Trophoblast cell (in vitro differentiated cells and primary cell): ENCODE measurements around the gene L3MBTL4.

ENCODE experiments used
- DNase-seq, 2 donors: peaks; one replicate each; pipeline ENCODE4 v3.0.0-alpha.2; 2016
- H2AFZ ChIP-seq: 2 replicates; pipeline ENCODE4 v1.6.1; 2013; ENCODE audit warnings: low read length, moderate library complexity, mild to moderate bottlenecking; ENCODE audit not compliant: insufficient read depth, poor library complexity
- H2AK5ac ChIP-seq: 2 replicates; pipeline ENCODE4 v1.6.1; 2013; ENCODE audit warnings: mild to moderate bottlenecking, low read length
- H2BK120ac ChIP-seq: 2 replicates; pipeline ENCODE4 v1.6.1; 2013; ENCODE audit warnings: low read length, mild to moderate bottlenecking, moderate library complexity; ENCODE audit not compliant: insufficient read depth, poor library complexity
- H2BK12ac ChIP-seq: 2 replicates; pipeline ENCODE4 v1.6.1; 2013; ENCODE audit warnings: mild to moderate bottlenecking, low read length, moderate library complexity
- H2BK5ac ChIP-seq: 2 replicates; pipeline ENCODE4 v1.6.1; 2013; ENCODE audit warnings: low read length, low read depth, moderate library complexity, mild to moderate bottlenecking; ENCODE audit not compliant: poor library complexity
- H3K14ac ChIP-seq: 2 replicates; pipeline ENCODE4 v1.6.1; 2013; ENCODE audit warnings: mild to moderate bottlenecking, low read length
- H3K18ac ChIP-seq: 2 replicates; pipeline ENCODE4 v1.6.1; 2013; ENCODE audit warnings: mild to moderate bottlenecking, low read length
- H3K23ac ChIP-seq: 2 replicates; pipeline ENCODE4 v1.6.1; 2013; ENCODE audit warnings: low read length
- H3K27ac ChIP-seq: 2 replicates; pipeline ENCODE4 v1.5.1; 2013; ENCODE audit warnings: low read depth, mild to moderate bottlenecking, inconsistent platforms, low read length, moderate library complexity
- H3K27me3 ChIP-seq: 2 replicates; pipeline ENCODE4 v1.6.1; 2013; ENCODE audit warnings: inconsistent platforms, mild to moderate bottlenecking, low read length, moderate library complexity; ENCODE audit not compliant: insufficient read depth
- H3K36me3 ChIP-seq, 2 experiments: 1 replicate in 1 of 2; 2 replicates in 1 of 2; pipeline ENCODE4 v1.6.1; 2013; ENCODE audit warnings: low read length in 2 of 2, mild to moderate bottlenecking in 2 of 2, moderate library complexity in 1 of 2; ENCODE audit not compliant: insufficient read depth in 2 of 2, control insufficient read depth in 1 of 2
- H3K4ac ChIP-seq: 2 replicates; pipeline ENCODE4 v1.6.1; 2013; ENCODE audit warnings: low read depth, mild to moderate bottlenecking, low read length, moderate library complexity
- H3K4me1 ChIP-seq, 2 experiments: 1 replicate in 1 of 2; 2 replicates in 1 of 2; pipeline ENCODE4 v1.6.1; 2013; ENCODE audit warnings: low read length in 2 of 2, mild to moderate bottlenecking in 2 of 2, moderate library complexity in 1 of 2; ENCODE audit not compliant: insufficient read depth in 2 of 2, control insufficient read depth in 1 of 2
- H3K4me2 ChIP-seq: 2 replicates; pipeline ENCODE4 v1.6.1; 2013; ENCODE audit warnings: inconsistent platforms, mild to moderate bottlenecking, low read length, moderate library complexity
- H3K4me3 ChIP-seq: 2 replicates; pipeline ENCODE4 v1.5.1; 2013; ENCODE audit warnings: mild to moderate bottlenecking, low read depth, low read length, inconsistent platforms
- H3K79me1 ChIP-seq: one replicate; pipeline ENCODE4 v1.6.1; 2013; ENCODE audit warnings: low read length
- H3K79me2 ChIP-seq: 2 replicates; pipeline ENCODE4 v1.6.1; 2013; ENCODE audit warnings: low read length, mild to moderate bottlenecking; ENCODE audit not compliant: control insufficient read depth, insufficient read depth, poor library complexity
- H3K9ac ChIP-seq: 2 replicates; pipeline ENCODE4 v1.6.1; 2013; ENCODE audit warnings: mild to moderate bottlenecking, low read length
- H3K9me3 ChIP-seq: 2 replicates; pipeline ENCODE4 v1.6.1; 2013; ENCODE audit warnings: low read depth, mild to moderate bottlenecking, control low read depth, inconsistent platforms, low read length; ENCODE audit not compliant: insufficient read depth
- H4K12ac ChIP-seq: 2 replicates; pipeline ENCODE4 v1.6.1; 2013; ENCODE audit warnings: low read depth, mild to moderate bottlenecking, low read length, moderate library complexity
- H4K8ac ChIP-seq: 2 replicates; pipeline ENCODE4 v1.6.1; 2013; ENCODE audit warnings: low read depth, mild to moderate bottlenecking, low read length, moderate library complexity
- H4K91ac ChIP-seq: one replicate; pipeline ENCODE4 v1.6.1; 2013; ENCODE audit warnings: low read depth, mild to moderate bottlenecking, low read length, moderate library complexity
- WGBS: extraction: QIAGEN DNeasy Blood & Tissue Kit; methylation state at CpG from one replicate; pipeline ENCODE4 v1.1.7; 2013; ENCODE audit warnings: missing lambda C conversion rate; ENCODE audit not compliant: insufficient read length, insufficient coverage; ENCODE audit errors: extremely low coverage; 5-methylcytosine and 5-hydroxymethylcytosine counted together

The L3MBTL4 gene

DNA sequence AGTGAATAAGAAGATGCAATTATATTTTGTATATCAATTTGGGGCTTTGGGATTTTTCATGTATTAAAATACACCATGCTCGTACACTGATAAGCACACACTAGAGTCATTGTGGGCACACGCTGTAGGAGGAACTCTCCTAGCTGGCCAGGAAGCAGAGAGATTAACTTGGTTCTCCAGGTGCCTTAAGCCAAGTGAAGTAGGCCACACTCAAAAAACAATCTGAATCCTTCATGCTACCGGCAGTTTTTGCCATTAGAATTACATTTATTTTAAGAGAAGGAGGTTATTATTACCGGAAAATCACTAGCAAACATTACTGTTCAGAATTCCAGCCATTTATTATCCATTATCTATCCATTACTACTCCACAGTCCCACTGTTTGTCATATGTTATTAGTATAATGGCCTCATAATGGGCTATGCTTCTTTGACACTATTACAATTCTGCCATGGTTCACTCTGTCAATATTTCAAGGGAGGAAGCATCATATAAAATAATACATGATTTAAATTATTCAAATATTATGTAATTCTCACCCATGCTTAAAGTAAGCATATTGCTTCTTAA lies 214.4 kb downstream of the L3MBTL4 start:
- Histone ChIP-seq H3K79me1 (no peaks in the 10 kb centered on the region), H3K9me3 (no peaks in the 10 kb centered on the region), H3K14ac (no peak overlapping the region), H2BK5ac (no peak overlapping the region), H3K9ac (no peak overlapping the region), H3K4me3 (no peak overlapping the region), H3K23ac (no peak overlapping the region), H3K18ac (no peak overlapping the region), H3K27me3 (no peaks in the 10 kb centered on the region), H3K4me1 (peaks cover 0 to 9% of the 10 kb centered on the region in 2 experiments), H2AFZ (no peak overlapping the region), H4K8ac (no peak overlapping the region), H2AK5ac (no peak overlapping the region), H4K12ac (no peak overlapping the region), H2BK12ac (no peak overlapping the region), H4K91ac (no peak overlapping the region), H2BK120ac (no peak overlapping the region), H3K4ac (no peak overlapping the region), H3K27ac (no peak overlapping the region), H3K36me3 (no peaks in the 10 kb centered on the region), H3K4me2 (no peak overlapping the region), H3K79me2 (no peaks in the 10 kb centered on the region)
- DNase-seq = no peak
- WGBS = no CpG with 5 or more reads among the region's 4 CpGs

DNA sequence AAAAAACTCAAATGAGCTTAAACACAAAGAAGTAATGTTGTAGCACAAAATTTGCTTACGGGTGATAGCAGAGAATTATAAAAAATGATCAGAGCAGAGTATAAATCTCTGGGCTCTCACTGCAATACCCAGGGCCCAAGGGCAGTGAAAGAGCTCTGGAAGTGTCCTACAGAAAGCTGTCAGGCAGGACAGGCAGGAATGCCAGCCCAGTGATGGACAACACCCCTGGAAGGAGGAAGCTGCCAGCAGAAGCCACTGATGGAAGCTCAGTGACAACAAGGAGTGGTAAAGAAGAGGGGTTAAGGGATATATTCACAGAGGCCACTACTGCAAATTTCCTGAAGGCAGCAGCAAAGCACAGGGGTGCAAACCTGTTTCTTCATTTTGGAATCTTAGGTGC lies 214.9 kb downstream of the L3MBTL4 start:
- peak in 1 of 2 donors; percentile 47 for DNase-seq
- H4K91ac ChIP-seq = no peak overlapping the region
- no CpG with 5 or more reads among the region's 1 CpG for WGBS
- H3K27ac ChIP-seq = no peak overlapping the region
- H3K23ac ChIP-seq = no peak overlapping the region
- H4K12ac ChIP-seq = no peak overlapping the region
- H3K79me2 ChIP-seq = no peaks in the 10 kb centered on the region
- H2BK12ac ChIP-seq = no peak overlapping the region
- H3K4ac ChIP-seq = no peak overlapping the region
- no peak overlapping the region for H2BK5ac ChIP-seq
- H3K36me3 ChIP-seq = no peaks in the 10 kb centered on the region
- no peak overlapping the region for H2AK5ac ChIP-seq
- H3K18ac ChIP-seq = no peak overlapping the region
- peaks cover 0 to 9% of the 10 kb centered on the region in 2 experiments for H3K4me1 ChIP-seq
- no peak overlapping the region for H3K4me3 ChIP-seq
- H3K27me3 ChIP-seq = no peaks in the 10 kb centered on the region
- no peaks in the 10 kb centered on the region for H3K9me3 ChIP-seq
- no peak overlapping the region for H2BK120ac ChIP-seq
- no peaks in the 10 kb centered on the region for H3K79me1 ChIP-seq
- no peak overlapping the region for H3K14ac ChIP-seq
- no peak overlapping the region for H3K9ac ChIP-seq
- no peak overlapping the region for H4K8ac ChIP-seq
- H3K4me2 ChIP-seq = no peak overlapping the region
- no peak overlapping the region for H2AFZ ChIP-seq

DNA sequence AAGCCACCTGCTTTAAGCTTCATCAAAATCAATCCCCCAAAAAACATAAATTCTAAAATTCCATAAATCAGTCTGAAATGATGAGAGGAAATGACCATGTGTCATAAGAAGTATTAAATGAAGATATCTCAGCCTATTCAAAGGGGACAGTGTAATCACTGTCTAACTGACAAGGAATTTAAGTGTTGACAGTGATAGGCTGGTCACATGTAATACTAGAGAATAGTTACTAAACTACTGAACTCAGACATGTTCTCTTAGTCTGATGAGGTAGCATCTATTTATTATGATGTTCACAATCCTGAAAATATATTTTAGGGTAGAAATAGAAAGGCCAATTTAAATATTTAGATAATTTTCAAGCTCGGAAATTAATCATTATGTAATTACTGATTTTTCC lies 216.1 kb downstream of the L3MBTL4 start:
- Histone ChIP-seq H3K9ac (no peak overlapping the region), H2BK12ac (no peak overlapping the region), H3K23ac (no peak overlapping the region), H2AK5ac (no peak overlapping the region), H3K79me2 (no peaks in the 10 kb centered on the region), H3K4ac (no peak overlapping the region), H4K12ac (no peak overlapping the region), H3K18ac (no peak overlapping the region), H3K4me1 (peaks cover 0 to 9% of the 10 kb centered on the region in 2 experiments), H3K27ac (no peak overlapping the region), H3K4me2 (no peak overlapping the region), H3K36me3 (no peaks in the 10 kb centered on the region), H4K91ac (no peak overlapping the region), H3K9me3 (no peaks in the 10 kb centered on the region), H3K14ac (no peak overlapping the region), H2AFZ (no peak overlapping the region), H3K79me1 (no peaks in the 10 kb centered on the region), H3K27me3 (no peaks in the 10 kb centered on the region), H4K8ac (no peak overlapping the region), H2BK5ac (no peak overlapping the region), H2BK120ac (no peak overlapping the region), H3K4me3 (no peak overlapping the region)
- WGBS = no CpG with 5 or more reads among the region's 1 CpG
- DNase-seq = no peak

DNA sequence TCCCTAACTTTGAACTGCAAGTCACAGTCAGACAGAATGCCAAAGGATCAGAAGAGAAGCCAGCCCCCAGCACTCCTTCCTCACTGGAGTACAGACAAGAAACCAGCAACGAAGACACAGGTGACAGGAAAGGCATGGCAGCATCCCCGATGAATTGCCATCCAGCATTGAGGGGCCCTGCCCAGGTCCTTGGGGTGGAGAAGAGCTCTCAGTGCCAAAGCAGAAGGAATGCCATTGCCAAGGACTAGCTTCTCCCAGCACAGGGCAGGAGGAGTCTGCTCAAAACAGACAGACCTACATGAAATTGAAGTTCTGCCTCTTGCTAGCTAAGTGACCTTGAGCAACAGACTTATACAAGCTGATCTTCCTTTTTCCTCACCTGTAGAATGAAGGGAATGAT lies 220.1 kb downstream of the L3MBTL4 start:
- H2BK12ac ChIP-seq = no peak overlapping the region
- H3K4me3 ChIP-seq = no peak overlapping the region
- no peaks in the 10 kb centered on the region for H3K27me3 ChIP-seq
- H3K4me1 ChIP-seq = peaks cover 0 to 4% of the 10 kb centered on the region in 2 experiments
- H3K4me2 ChIP-seq = no peak overlapping the region
- no peak overlapping the region for H2AFZ ChIP-seq
- no peak overlapping the region for H3K14ac ChIP-seq
- no peak overlapping the region for H4K91ac ChIP-seq
- no peak for DNase-seq
- no CpG with 5 or more reads among the region's 2 CpGs for WGBS
- H3K9me3 ChIP-seq = no peaks in the 10 kb centered on the region
- no peak overlapping the region for H2BK120ac ChIP-seq
- H3K4ac ChIP-seq = no peak overlapping the region
- no peak overlapping the region for H3K18ac ChIP-seq
- no peak overlapping the region for H3K27ac ChIP-seq
- H4K8ac ChIP-seq = no peak overlapping the region
- no peak overlapping the region for H2AK5ac ChIP-seq
- no peak overlapping the region for H2BK5ac ChIP-seq
- no peak overlapping the region for H4K12ac ChIP-seq
- no peaks in the 10 kb centered on the region for H3K79me1 ChIP-seq
- no peaks in the 10 kb centered on the region for H3K79me2 ChIP-seq
- no peak overlapping the region for H3K9ac ChIP-seq
- no peak overlapping the region for H3K23ac ChIP-seq
- H3K36me3 ChIP-seq = no peaks in the 10 kb centered on the region
